Measurements from ENCODE around the gene SWSAP1. TPM values are rescaled to one million over a fixed set of nuclear protein-coding genes. Genes with fewer than 3 reads are reported as not detected.

Gene SWSAP1
- total RNA-seq, 6 experiments from 2014 or later: 1.4 to 2.7 (median 2.3) TPM

DNA sequence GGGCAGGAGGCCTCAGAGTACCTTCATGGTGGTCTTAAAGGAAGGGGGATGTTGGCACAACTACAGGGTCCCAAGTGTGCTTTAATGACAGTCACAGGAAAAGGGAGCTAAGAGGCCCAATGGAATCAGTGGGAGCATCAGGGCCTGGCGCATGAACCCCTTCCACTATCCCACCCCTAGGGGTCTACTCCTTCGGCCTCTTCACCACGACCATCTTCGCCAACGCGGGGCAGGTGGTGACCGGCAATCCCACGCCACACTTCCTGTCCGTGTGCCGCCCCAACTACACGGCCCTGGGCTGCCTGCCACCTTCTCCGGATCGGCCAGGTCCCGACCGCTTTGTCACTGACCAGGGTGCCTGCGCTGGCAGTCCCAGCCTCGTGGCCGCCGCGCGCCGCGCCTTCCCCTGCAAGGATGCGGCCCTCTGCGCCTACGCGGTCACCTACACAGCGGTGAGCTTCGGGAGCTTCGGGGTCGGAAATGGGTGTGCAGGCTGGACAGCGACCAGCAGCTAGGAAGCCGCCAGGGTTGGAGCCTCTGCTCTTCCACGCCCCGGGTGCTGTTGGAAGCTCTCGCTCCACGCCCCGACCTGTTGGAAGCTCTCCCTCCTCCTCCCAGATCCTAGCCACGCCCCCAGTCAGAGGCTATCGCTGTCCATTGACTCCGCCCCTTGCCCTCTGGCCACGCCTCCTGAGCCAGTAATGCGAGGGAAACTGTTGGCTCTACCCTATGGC is 13.3 kb upstream of the SWSAP1 start:
- Histone ChIP-seq H3K36me3 (no peaks in the 10 kb centered on the region), H3K27ac (no peak overlapping the region), H3K4me3 (peak overlapping the region in 1 of 3 donors; percentile 35), H3K27me3 (no peaks in the 10 kb centered on the region), H3K4me1 (peaks cover 0 to 18% (median 3%) of the 10 kb centered on the region in 4 donors), H3K9me3 (no peaks in the 10 kb centered on the region)
- ATAC-seq (peak; percentile 87 to 96 (median 90)), DNase-seq (peak; percentile 87 to 90 (median 88))
- TF ChIP-seq, protein P1, sequence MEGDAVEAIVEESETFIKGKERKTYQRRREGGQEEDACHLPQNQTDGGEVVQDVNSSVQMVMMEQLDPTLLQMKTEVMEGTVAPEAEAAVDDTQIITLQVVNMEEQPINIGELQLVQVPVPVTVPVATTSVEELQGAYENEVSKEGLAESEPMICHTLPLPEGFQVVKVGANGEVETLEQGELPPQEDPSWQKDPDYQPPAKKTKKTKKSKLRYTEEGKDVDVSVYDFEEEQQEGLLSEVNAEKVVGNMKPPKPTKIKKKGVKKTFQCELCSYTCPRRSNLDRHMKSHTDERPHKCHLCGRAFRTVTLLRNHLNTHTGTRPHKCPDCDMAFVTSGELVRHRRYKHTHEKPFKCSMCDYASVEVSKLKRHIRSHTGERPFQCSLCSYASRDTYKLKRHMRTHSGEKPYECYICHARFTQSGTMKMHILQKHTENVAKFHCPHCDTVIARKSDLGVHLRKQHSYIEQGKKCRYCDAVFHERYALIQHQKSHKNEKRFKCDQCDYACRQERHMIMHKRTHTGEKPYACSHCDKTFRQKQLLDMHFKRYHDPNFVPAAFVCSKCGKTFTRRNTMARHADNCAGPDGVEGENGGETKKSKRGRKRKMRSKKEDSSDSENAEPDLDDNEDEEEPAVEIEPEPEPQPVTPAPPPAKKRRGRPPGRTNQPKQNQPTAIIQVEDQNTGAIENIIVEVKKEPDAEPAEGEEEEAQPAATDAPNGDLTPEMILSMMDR (IDR thresholded peaks at IDR 0.05): no peak
- no peak for TF ChIP-seq POLR2A (IDR thresholded peaks at IDR 0.05)
- WGBS (ENCODE audit: insufficient coverage, low coverage, low lambda C conversion rate, missing lambda C conversion rate): 35% methylated on average over 11 of the region's 43 CpGs
- intact Hi-C loops (cut with DNase I): no loop called here

DNA sequence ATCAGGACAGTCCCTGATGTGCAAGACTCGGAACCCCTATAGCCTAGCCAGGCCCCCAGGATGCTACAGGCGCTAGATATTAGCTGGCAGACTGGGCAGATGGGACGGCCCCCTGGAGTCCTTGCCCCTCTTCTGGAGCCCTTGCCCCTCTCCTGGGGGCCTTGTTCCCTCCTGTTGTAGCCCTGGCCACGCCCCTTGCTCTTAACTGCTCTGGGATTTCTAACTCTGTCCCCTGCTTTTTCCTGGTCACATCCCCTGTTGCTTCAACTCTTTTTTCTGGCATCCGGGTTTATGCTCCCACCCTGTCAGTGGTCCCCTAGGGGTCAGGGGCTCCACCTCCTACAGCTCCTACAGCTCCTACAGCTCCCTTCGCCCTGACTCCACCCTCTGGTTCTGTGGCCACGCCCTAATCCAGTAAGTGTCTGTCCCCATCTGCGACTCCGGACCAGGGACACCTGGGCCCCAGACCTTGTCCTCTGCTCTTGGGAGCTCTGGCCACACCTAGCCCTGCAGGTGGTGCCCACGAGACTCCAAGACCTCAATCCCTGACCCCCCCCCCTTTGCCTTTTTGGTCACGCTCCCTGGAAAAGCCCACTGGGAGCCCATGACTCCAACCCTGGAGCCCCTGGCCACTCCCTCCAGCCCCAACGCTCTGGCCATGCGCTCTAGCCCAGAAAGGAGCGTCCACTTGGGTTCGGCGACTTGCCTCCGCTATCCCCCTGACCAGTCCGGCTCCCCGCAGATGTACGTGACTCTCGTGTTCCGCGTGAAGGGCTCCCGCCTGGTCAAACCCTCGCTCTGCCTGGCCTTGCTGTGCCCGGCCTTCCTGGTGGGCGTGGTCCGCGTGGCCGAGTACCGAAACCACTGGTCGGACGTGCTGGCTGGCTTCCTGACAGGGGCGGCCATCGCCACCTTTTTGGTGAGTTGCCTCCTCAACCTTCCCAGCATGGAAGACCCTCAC is 12.4 kb upstream of the SWSAP1 start:
- no peaks in the 10 kb centered on the region for H3K9me3 ChIP-seq
- intact Hi-C loops (cut with DNase I): no loop called here
- WGBS (ENCODE audit: insufficient coverage, low coverage, low lambda C conversion rate, missing lambda C conversion rate): 95% methylated on average over 21 of the region's 35 CpGs
- H3K4me1 ChIP-seq: peaks cover 0 to 18% (median 3%) of the 10 kb centered on the region in 4 donors
- DNase-seq: peak in 1 of 3 donors; percentile 50
- no peak for ATAC-seq
- TF ChIP-seq, protein P1 (IDR thresholded peaks at IDR 0.05): no peak
- no peak for TF ChIP-seq POLR2A (IDR thresholded peaks at IDR 0.05)
- H3K4me3 ChIP-seq: no peak overlapping the region
- no peak overlapping the region for H3K27ac ChIP-seq
- no peaks in the 10 kb centered on the region for H3K36me3 ChIP-seq
- no peaks in the 10 kb centered on the region for H3K27me3 ChIP-seq

DNA sequence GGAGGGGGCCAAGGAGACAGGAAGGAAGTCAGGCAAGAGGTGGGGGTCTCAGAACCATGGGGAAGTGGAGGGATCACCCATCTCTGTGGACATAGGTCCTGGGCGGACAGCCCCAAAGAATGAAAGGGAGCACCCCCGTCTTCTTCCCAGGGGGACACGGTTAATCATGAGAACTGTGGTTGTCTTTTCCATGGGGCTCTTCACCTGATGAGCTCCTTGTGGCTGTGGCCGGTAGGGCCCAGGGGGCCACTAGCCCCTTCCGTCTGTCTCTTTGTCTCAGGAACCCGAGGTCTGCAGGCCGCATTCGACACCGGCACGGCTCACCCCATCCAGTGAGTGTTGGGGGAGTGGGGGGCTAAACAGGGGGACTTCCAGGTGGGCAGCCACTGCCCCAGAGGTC is 10.6 kb upstream of the SWSAP1 start:
- no peak overlapping the region for H3K27ac ChIP-seq
- no peak overlapping the region for H3K4me3 ChIP-seq
- intact Hi-C loops (cut with DNase I): no loop called here
- H3K9me3 ChIP-seq: no peaks in the 10 kb centered on the region
- DNase-seq (no peak), ATAC-seq (no peak)
- H3K36me3 ChIP-seq: no peaks in the 10 kb centered on the region
- H3K27me3 ChIP-seq: no peaks in the 10 kb centered on the region
- WGBS (ENCODE audit: insufficient coverage, low coverage, low lambda C conversion rate, missing lambda C conversion rate): no CpG with 5 or more reads among the region's 10 CpGs
- TF ChIP-seq POLR2A (IDR thresholded peaks at IDR 0.05): no peak
- TF ChIP-seq, protein P1 (IDR thresholded peaks at IDR 0.05): no peak
- peaks cover 0 to 18% (median 3%) of the 10 kb centered on the region in 4 donors for H3K4me1 ChIP-seq

GRCh38 chr19:11364296-11364904 is 10.1 kb upstream of the SWSAP1 start:
- no peaks in the 10 kb centered on the region for H3K9me3 ChIP-seq
- ATAC-seq (no peak), DNase-seq (peak in 1 of 3 donors; percentile 45)
- H3K27ac ChIP-seq: no peak overlapping the region
- H3K36me3 ChIP-seq: no peaks in the 10 kb centered on the region
- no peak for TF ChIP-seq POLR2A (IDR thresholded peaks at IDR 0.05)
- TF ChIP-seq, protein P1 (IDR thresholded peaks at IDR 0.05): no peak
- H3K4me3 ChIP-seq: no peak overlapping the region
- intact Hi-C loops (cut with DNase I): no loop called here
- WGBS (ENCODE audit: insufficient coverage, low coverage, low lambda C conversion rate, missing lambda C conversion rate): 84% methylated on average over 5 of the region's 28 CpGs
- peaks cover 0 to 18% (median 3%) of the 10 kb centered on the region in 4 donors for H3K4me1 ChIP-seq
- H3K27me3 ChIP-seq: no peaks in the 10 kb centered on the region
